Measurements from ENCODE around the gene C9orf78.

Gene C9orf78

DNA sequence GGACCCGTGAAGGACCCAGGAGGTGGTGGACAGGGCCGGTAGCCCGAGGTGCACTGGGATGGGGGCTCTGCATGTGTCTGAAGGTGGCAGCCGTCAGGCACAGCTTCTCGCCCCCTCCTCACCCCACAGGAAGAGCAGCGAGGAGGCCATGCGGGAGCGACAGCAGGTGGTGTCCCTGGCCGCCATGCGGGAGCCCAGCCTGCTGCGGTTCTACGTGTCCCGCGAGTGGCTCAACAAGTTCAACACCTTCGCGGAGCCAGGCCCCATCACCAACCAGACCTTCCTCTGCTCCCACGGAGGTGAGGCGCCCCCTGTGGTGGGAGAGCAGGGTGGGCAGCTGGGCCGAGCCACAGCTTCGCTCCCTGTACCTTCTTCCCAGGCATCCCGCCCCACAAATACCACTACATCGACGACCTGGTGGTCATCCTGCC lies 40.1 kb upstream of the C9orf78 start:
- no peaks in the 10 kb centered on the region for H3K27me3 ChIP-seq (ENCODE audit: control insufficient read depth, insufficient read depth, low read length)
- H3K4me2 ChIP-seq (ENCODE audit: low read length), result no peak overlapping the region
- no peaks in the 10 kb centered on the region for H3K9me3 ChIP-seq (replicated peaks; ENCODE audit: low read length)
- no peak overlapping the region for H3K9ac ChIP-seq (ENCODE audit: low read depth, low read length)
- no peaks in the 10 kb centered on the region for H3K4me1 ChIP-seq (ENCODE audit: control insufficient read depth, insufficient read depth, low read length)
- H3K4me3 ChIP-seq (ENCODE audit: low read length), result no peak overlapping the region
- H3K36me3 ChIP-seq (ENCODE audit: insufficient read depth, low read length), result peaks cover 20% of the 10 kb centered on the region

DNA sequence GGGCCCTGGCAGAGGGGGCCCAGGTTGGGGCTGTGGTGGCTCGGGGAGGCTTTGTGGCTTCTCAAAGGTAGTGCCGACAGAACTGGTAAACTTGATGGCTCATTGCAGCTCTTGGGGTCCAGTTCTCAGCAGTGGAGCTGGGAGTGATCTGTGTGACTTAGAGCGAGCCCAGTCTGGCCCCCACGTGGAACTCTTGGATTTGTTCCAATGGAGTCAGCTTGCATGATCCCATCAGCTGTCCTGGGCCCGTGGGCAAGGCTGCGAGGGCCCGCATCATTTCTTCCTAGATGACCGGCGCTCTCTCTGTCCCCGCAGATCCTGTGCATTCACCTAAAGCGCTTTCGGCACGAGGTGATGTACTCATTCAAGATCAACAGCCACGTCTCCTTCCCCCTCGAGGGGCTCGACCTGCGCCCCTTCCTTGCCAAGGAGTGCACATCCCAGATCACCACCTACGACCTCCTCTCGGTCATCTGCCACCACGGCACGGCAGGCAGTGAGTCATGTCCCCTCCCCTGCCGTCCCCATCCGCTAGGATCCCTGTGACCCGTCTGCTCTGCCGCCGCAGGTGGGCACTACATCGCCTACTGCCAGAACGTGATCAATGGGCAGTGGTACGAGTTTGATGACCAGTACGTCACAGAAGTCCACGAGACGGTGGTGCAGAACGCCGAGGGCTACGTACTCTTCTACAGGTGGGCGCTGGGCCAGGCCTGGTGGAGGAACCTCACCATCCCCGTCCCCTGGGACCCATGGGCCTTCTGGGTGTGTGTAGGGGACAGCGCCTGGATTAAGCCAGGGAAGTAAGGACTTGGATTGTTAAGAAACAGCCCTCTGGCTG lies 39.4 kb upstream of the C9orf78 start:
- H3K9me3 ChIP-seq (replicated peaks; ENCODE audit: low read length), result no peaks in the 10 kb centered on the region
- peaks cover 13% of the 10 kb centered on the region for H3K36me3 ChIP-seq (ENCODE audit: insufficient read depth, low read length)
- H3K9ac ChIP-seq (ENCODE audit: low read depth, low read length), result no peak overlapping the region
- H3K27me3 ChIP-seq (ENCODE audit: control insufficient read depth, insufficient read depth, low read length), result no peaks in the 10 kb centered on the region
- H3K4me1 ChIP-seq (ENCODE audit: control insufficient read depth, insufficient read depth, low read length), result no peaks in the 10 kb centered on the region
- no peak overlapping the region for H3K4me2 ChIP-seq (ENCODE audit: low read length)
- no peak overlapping the region for H3K4me3 ChIP-seq (ENCODE audit: low read length)

DNA sequence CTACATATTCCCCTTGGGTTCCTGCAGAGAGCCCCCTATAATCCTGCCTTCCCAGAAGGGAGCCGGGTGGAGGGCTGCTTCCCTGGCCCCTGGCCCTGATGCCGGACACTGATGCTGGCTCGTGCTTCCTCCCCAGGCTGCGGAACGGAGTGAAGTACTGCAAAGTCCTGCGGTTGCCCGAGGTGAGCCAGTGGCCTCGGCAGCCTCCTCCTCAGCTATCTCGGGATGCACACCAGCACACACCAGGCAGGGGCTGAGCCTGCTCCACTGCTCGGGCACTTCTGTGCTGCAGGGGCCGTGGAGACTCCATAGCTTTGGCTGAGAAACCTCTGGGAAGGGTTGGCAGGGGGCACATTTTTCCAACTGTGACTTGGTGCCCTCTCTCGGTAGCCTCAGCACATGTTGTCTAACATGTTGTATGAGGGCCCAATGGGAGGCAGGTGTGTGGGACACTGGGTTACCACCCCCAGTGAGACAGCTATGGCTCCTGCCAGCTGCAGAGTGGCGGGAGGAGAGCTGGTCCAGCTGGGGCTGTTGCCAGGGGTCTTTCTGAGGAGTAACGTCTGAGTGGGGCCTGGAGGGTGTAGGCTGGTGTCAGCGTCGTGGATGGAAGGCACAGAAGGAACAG lies 38.6 kb upstream of the C9orf78 start:
- no peaks in the 10 kb centered on the region for H3K9me3 ChIP-seq (replicated peaks; ENCODE audit: low read length)
- H3K4me1 ChIP-seq (ENCODE audit: control insufficient read depth, insufficient read depth, low read length), result no peaks in the 10 kb centered on the region
- H3K9ac ChIP-seq (ENCODE audit: low read depth, low read length), result no peak overlapping the region
- no peak overlapping the region for H3K4me3 ChIP-seq (ENCODE audit: low read length)
- peaks cover 11% of the 10 kb centered on the region for H3K36me3 ChIP-seq (ENCODE audit: insufficient read depth, low read length)
- H3K4me2 ChIP-seq (ENCODE audit: low read length), result no peak overlapping the region
- no peaks in the 10 kb centered on the region for H3K27me3 ChIP-seq (ENCODE audit: control insufficient read depth, insufficient read depth, low read length)

DNA sequence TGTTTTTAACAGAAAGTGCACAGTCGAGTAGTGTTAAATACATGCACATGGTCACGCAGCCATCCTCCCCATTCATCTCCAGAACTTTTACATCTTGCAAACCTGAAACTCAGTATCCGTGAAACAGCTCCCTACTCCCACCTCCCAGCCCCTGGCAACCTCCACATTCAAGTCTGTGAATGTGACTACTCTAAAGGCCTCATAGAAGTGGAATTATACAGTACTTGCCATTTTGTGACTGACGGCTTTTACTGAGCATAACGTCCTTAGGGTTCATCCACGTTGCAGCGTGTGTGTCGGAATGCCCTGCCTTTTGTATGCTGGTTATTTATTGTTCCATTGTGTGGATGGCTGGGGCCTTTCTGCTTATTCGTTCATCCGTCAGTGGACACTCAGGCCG lies 36.0 kb upstream of the C9orf78 start:
- no peaks in the 10 kb centered on the region for H3K27me3 ChIP-seq (ENCODE audit: control insufficient read depth, insufficient read depth, low read length)
- H3K36me3 ChIP-seq (ENCODE audit: insufficient read depth, low read length), result peaks cover 14% of the 10 kb centered on the region
- no peaks in the 10 kb centered on the region for H3K4me1 ChIP-seq (ENCODE audit: control insufficient read depth, insufficient read depth, low read length)

GRCh38 chr9:129869585-129870501 lies 34.8 kb upstream of the C9orf78 start:
- no peaks in the 10 kb centered on the region for H3K4me1 ChIP-seq (ENCODE audit: control insufficient read depth, insufficient read depth, low read length)
- peaks cover 13% of the 10 kb centered on the region for H3K36me3 ChIP-seq (ENCODE audit: insufficient read depth, low read length)
- H3K4me2 ChIP-seq (ENCODE audit: low read length), result no peak overlapping the region
- H3K9ac ChIP-seq (ENCODE audit: low read depth, low read length), result no peak overlapping the region
- no peaks in the 10 kb centered on the region for H3K9me3 ChIP-seq (replicated peaks; ENCODE audit: low read length)
- H3K4me3 ChIP-seq (ENCODE audit: low read length), result no peak overlapping the region
- H3K27me3 ChIP-seq (ENCODE audit: control insufficient read depth, insufficient read depth, low read length), result no peaks in the 10 kb centered on the region

More for the DNA sequence above, 36.0 kb upstream of the C9orf78 start:
- H3K4me3 ChIP-seq (ENCODE audit: low read length), result no peak overlapping the region
- H3K9me3 ChIP-seq (replicated peaks; ENCODE audit: low read length), result no peaks in the 10 kb centered on the region
- no peak overlapping the region for H3K4me2 ChIP-seq (ENCODE audit: low read length)
- no peak overlapping the region for H3K9ac ChIP-seq (ENCODE audit: low read depth, low read length)

DNA sequence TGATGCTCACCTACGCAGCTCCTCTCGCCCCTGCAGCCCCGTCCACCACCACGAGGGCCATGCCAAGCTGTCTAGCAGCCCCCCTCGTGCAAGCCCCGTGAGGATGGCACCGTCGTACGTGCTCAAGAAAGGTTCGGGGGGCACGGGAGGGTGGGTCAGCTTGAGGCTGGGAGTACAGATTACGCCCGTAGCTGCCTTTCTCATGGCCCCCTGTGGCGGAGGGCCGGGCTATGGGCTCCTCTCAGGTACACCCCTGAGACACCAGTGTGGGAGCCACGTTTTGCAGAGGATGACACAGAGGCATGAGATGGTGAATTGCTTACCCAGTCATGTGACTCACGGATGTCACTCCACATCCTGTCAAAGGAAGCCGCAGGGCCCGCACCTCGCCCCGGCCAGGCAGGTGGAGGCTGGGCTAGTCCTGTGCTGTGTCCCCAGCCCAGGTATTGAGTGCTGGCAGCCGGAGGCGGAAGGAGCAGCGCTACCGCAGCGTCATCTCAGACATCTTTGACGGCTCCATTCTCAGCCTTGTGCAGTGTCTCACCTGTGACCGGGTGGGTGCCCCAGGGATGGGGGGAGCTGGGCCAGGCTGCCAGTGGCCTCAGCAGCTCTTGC lies 33.9 kb upstream of the C9orf78 start:
- H3K4me2 ChIP-seq (ENCODE audit: low read length), result no peak overlapping the region
- H3K4me1 ChIP-seq (ENCODE audit: control insufficient read depth, insufficient read depth, low read length), result no peaks in the 10 kb centered on the region
- no peak overlapping the region for H3K4me3 ChIP-seq (ENCODE audit: low read length)
- H3K9me3 ChIP-seq (replicated peaks; ENCODE audit: low read length), result no peaks in the 10 kb centered on the region
- no peaks in the 10 kb centered on the region for H3K27me3 ChIP-seq (ENCODE audit: control insufficient read depth, insufficient read depth, low read length)
- no peak overlapping the region for H3K9ac ChIP-seq (ENCODE audit: low read depth, low read length)
- H3K36me3 ChIP-seq (ENCODE audit: insufficient read depth, low read length), result peaks cover 8% of the 10 kb centered on the region

- Histone ChIP-seq H3K9ac (ENCODE audit: low read depth, low read length) (no peak overlapping the region), H3K36me3 (ENCODE audit: insufficient read depth, low read length) (peaks cover 11% of the 10 kb centered on the region), H3K9me3 (replicated peaks; ENCODE audit: low read length) (no peaks in the 10 kb centered on the region), H3K4me2 (ENCODE audit: low read length) (no peak overlapping the region), H3K27me3 (ENCODE audit: control insufficient read depth, insufficient read depth, low read length) (no peaks in the 10 kb centered on the region), H3K4me3 (ENCODE audit: low read length) (no peak overlapping the region), H3K4me1 (ENCODE audit: control insufficient read depth, insufficient read depth, low read length) (no peaks in the 10 kb centered on the region)
These were observed 33.2 kb upstream of the C9orf78 start for GRCh38 chr9:129868023-129868871.

- Histone ChIP-seq H3K4me1 (ENCODE audit: control insufficient read depth, insufficient read depth, low read length) (no peaks in the 10 kb centered on the region), H3K4me3 (ENCODE audit: low read length) (no peak overlapping the region), H3K4me2 (ENCODE audit: low read length) (no peak overlapping the region), H3K36me3 (ENCODE audit: insufficient read depth, low read length) (peaks cover 14% of the 10 kb centered on the region), H3K27me3 (ENCODE audit: control insufficient read depth, insufficient read depth, low read length) (no peaks in the 10 kb centered on the region), H3K9me3 (replicated peaks; ENCODE audit: low read length) (no peaks in the 10 kb centered on the region), H3K9ac (ENCODE audit: low read depth, low read length) (no peak overlapping the region)
These were observed 32.3 kb upstream of the C9orf78 start for GRCh38 chr9:129867136-129868022.

GRCh38 chr9:129866394-129867135 lies 31.5 kb upstream of the C9orf78 start:
- no peak overlapping the region for H3K4me2 ChIP-seq (ENCODE audit: low read length)
- no peak overlapping the region for H3K9ac ChIP-seq (ENCODE audit: low read depth, low read length)
- H3K4me3 ChIP-seq (ENCODE audit: low read length), result no peak overlapping the region
- H3K27me3 ChIP-seq (ENCODE audit: control insufficient read depth, insufficient read depth, low read length), result no peaks in the 10 kb centered on the region
- H3K9me3 ChIP-seq (replicated peaks; ENCODE audit: low read length), result no peaks in the 10 kb centered on the region
- peaks cover 18% of the 10 kb centered on the region for H3K36me3 ChIP-seq (ENCODE audit: insufficient read depth, low read length)
- H3K4me1 ChIP-seq (ENCODE audit: control insufficient read depth, insufficient read depth, low read length), result no peaks in the 10 kb centered on the region
